ENCODE measurements around the gene HDAC4. TPM values are rescaled to one million over a fixed set of nuclear protein-coding genes. Genes with fewer than 3 reads are reported as not detected.

Gene HDAC4
- total and polyA plus RNA-seq, 4 donors = 2.9 to 37.2 (median 4.4) TPM

DNA sequence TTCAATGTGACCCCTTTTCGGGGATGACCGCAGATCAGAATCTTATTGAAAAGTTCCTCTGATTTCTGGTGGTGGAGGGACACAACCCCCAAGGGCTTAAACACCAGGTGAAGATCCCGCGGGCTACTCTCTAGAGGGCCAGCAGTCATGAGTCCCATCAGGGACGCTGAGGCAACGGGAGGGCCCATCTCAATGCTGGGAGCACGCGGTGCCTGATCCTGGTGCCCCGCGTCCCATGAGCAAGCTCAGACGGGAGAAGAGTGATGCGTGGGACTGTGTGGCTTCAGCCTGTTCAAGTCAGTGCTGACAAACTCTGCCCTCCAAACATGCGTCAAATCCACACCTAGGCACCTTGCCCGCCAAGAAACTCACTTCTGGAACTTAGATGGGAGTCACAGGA is 328.0 kb downstream of the HDAC4 start:
- 98% methylated on average over 14 of the region's 14 CpGs for WGBS
- H3K27ac ChIP-seq (ENCODE audit: low read depth in 1 of 2, low read length in 2 of 2) = no peak overlapping the region

More for the DNA sequence above, 328.0 kb downstream of the HDAC4 start:
- Histone ChIP-seq H3K9me3 (ENCODE audit: control insufficient read depth in 4 of 4, low read length in 3 of 4) (no peaks in the 10 kb centered on the region), H3K27me3 (ENCODE audit: control insufficient read depth in 4 of 4, insufficient read depth in 4 of 4, low read length in 3 of 4) (no peaks in the 10 kb centered on the region), H3K36me3 (ENCODE audit: control insufficient read depth in 4 of 4, insufficient read depth in 3 of 4, low read depth in 1 of 4, low read length in 3 of 4) (peaks cover 6 to 53% (median 12%) of the 10 kb centered on the region in 4 donors), H3K4me1 (ENCODE audit: control insufficient read depth in 4 of 4, insufficient read depth in 4 of 4, low read length in 3 of 4) (no peaks in the 10 kb centered on the region), H3K4me3 (ENCODE audit: low read depth in 1 of 3, low read length in 3 of 3) (no peak overlapping the region), H3K9ac (ENCODE audit: low read depth in 1 of 2, low read length in 2 of 2) (no peak overlapping the region)
- DNase-seq (ENCODE audit: low spot score) = no peak
- TF ChIP-seq JUND (IDR thresholded peaks at IDR 0.05) (no peak), TAF1 (conservative IDR thresholded peaks at IDR 0.05) (no peak), FOXA2 (IDR thresholded peaks at IDR 0.05) (no peak), EGR1 (IDR thresholded peaks at IDR 0.05; ENCODE audit: low read depth in 2 of 2) (no peak), SP1 (IDR thresholded peaks at IDR 0.05) (no peak), RXRA (IDR thresholded peaks at IDR 0.05) (no peak), GABPA (IDR thresholded peaks at IDR 0.05 in 1 of 2, conservative IDR thresholded peaks at IDR 0.05 in 1 of 2) (no peak), NR2F2 (IDR thresholded peaks at IDR 0.05) (no peak), FOXA1 (IDR thresholded peaks at IDR 0.05) (no peak), HNF4G (IDR thresholded peaks at IDR 0.05) (no peak), YY1 (IDR thresholded peaks at IDR 0.05) (no peak), HNF4A (conservative IDR thresholded peaks at IDR 0.05) (no peak), RAD21 (IDR thresholded peaks at IDR 0.05) (no peak)
- TF ChIP-seq, protein P1, sequence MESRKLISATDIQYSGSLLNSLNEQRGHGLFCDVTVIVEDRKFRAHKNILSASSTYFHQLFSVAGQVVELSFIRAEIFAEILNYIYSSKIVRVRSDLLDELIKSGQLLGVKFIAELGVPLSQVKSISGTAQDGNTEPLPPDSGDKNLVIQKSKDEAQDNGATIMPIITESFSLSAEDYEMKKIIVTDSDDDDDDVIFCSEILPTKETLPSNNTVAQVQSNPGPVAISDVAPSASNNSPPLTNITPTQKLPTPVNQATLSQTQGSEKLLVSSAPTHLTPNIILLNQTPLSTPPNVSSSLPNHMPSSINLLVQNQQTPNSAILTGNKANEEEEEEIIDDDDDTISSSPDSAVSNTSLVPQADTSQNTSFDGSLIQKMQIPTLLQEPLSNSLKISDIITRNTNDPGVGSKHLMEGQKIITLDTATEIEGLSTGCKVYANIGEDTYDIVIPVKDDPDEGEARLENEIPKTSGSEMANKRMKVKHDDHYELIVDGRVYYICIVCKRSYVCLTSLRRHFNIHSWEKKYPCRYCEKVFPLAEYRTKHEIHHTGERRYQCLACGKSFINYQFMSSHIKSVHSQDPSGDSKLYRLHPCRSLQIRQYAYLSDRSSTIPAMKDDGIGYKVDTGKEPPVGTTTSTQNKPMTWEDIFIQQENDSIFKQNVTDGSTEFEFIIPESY (IDR thresholded peaks at IDR 0.05) = no peak
- TF ChIP-seq, protein P2, sequence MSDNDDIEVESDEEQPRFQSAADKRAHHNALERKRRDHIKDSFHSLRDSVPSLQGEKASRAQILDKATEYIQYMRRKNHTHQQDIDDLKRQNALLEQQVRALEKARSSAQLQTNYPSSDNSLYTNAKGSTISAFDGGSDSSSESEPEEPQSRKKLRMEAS (IDR thresholded peaks at IDR 0.05) = no peak
- TF ChIP-seq, protein P3, sequence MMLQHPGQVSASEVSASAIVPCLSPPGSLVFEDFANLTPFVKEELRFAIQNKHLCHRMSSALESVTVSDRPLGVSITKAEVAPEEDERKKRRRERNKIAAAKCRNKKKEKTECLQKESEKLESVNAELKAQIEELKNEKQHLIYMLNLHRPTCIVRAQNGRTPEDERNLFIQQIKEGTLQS (IDR thresholded peaks at IDR 0.05) = no peak
- TF ChIP-seq, protein P4, sequence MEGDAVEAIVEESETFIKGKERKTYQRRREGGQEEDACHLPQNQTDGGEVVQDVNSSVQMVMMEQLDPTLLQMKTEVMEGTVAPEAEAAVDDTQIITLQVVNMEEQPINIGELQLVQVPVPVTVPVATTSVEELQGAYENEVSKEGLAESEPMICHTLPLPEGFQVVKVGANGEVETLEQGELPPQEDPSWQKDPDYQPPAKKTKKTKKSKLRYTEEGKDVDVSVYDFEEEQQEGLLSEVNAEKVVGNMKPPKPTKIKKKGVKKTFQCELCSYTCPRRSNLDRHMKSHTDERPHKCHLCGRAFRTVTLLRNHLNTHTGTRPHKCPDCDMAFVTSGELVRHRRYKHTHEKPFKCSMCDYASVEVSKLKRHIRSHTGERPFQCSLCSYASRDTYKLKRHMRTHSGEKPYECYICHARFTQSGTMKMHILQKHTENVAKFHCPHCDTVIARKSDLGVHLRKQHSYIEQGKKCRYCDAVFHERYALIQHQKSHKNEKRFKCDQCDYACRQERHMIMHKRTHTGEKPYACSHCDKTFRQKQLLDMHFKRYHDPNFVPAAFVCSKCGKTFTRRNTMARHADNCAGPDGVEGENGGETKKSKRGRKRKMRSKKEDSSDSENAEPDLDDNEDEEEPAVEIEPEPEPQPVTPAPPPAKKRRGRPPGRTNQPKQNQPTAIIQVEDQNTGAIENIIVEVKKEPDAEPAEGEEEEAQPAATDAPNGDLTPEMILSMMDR (IDR thresholded peaks at IDR 0.05; ENCODE audit: low read depth, low read length, missing input control) = no peak
- TF ChIP-seq, protein P5, sequence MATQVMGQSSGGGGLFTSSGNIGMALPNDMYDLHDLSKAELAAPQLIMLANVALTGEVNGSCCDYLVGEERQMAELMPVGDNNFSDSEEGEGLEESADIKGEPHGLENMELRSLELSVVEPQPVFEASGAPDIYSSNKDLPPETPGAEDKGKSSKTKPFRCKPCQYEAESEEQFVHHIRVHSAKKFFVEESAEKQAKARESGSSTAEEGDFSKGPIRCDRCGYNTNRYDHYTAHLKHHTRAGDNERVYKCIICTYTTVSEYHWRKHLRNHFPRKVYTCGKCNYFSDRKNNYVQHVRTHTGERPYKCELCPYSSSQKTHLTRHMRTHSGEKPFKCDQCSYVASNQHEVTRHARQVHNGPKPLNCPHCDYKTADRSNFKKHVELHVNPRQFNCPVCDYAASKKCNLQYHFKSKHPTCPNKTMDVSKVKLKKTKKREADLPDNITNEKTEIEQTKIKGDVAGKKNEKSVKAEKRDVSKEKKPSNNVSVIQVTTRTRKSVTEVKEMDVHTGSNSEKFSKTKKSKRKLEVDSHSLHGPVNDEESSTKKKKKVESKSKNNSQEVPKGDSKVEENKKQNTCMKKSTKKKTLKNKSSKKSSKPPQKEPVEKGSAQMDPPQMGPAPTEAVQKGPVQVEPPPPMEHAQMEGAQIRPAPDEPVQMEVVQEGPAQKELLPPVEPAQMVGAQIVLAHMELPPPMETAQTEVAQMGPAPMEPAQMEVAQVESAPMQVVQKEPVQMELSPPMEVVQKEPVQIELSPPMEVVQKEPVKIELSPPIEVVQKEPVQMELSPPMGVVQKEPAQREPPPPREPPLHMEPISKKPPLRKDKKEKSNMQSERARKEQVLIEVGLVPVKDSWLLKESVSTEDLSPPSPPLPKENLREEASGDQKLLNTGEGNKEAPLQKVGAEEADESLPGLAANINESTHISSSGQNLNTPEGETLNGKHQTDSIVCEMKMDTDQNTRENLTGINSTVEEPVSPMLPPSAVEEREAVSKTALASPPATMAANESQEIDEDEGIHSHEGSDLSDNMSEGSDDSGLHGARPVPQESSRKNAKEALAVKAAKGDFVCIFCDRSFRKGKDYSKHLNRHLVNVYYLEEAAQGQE (IDR thresholded peaks at IDR 0.05) = no peak
